ENCODE results near the gene LIPT1.

DNA sequence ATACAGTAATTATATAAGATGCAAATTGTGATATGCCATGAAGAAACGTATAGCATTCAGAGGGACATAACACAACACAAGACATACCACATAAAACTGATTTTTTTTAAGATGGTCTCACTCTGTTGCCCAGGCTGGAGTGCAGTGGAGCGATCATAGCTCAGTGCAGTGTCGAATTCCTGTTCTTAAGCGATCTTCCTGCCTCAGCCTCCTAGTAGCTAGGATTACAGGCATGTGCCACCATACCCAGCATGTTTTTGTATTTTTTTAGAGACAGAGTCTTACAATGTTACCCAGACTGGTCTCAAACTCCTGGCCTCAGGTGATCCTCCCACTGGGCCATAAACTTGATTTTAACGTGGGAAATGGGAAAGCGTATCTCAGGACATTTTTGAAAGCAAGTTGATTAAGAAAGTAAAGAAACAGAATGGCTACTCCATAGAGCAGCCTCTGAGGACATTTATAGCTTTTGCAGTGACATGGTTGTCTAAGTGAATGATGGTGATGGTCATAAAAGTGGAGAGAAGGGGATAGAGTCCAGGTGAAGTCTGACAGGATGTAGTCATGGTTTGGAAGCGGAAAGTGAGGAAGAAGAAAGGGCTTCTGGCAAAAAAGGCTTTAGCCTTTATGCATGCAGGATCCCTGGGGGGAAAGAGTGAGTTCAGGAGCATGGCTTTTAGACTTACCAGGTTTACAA lies 2.4 kb upstream of the LIPT1 start:
- TF ChIP-seq CTCF (IDR thresholded peaks at IDR 0.05; ENCODE audit: low read depth, low read length) (no peak), EZH2phosphoT487 (IDR thresholded peaks at IDR 0.05; ENCODE audit: low read depth) (no peak)

Data from OCI-LY3 (cell line).